GM23338 (cell line): ENCODE results near the gene KCNJ8. TPM values are rescaled to one million over a fixed set of nuclear protein-coding genes. Genes with fewer than 3 reads are reported as not detected.

ENCODE experiments used
- ATAC-seq: fragments of 200-7000 bp; cut with Tn5 transposase; 3 replicates; pipeline ENCODE4 v1.9.1; 2020
- DNase-seq: peaks from one replicate; pipeline ENCODE4 v3.0.0-alpha.2; 2015; ENCODE audit warnings: low spot score
- H2AFZ ChIP-seq: fragments of 200-600 bp; sonication (generic); 2 replicates; pipeline ENCODE4 v1.8.0; 2016; ENCODE audit warnings: antibody characterized with exemption, mild to moderate bottlenecking, moderate library complexity
- H3F3A ChIP-seq: fragments of 200-600 bp; sonication (generic); replicated peaks from 2 replicates; pipeline ENCODE4 v1.8.0; 2017; ENCODE audit warnings: antibody characterized with exemption, mixed run types, low read depth
- H3K27ac ChIP-seq: fragments of 200-600 bp; sonication (generic); 2 replicates; pipeline ENCODE4 v1.6.1; 2016; ENCODE audit warnings: low read depth
- H3K27me3 ChIP-seq: fragments of 200-600 bp; sonication (generic); 2 replicates; pipeline ENCODE4 v1.8.0; 2016; ENCODE audit warnings: mild to moderate bottlenecking, mixed run types, moderate library complexity; ENCODE audit not compliant: insufficient read depth
- H3K36me3 ChIP-seq: fragments of 200-600 bp; sonication (generic); 2 replicates; pipeline ENCODE4 v1.8.0; 2016; ENCODE audit warnings: mild to moderate bottlenecking; ENCODE audit not compliant: insufficient read depth
- H3K4me1 ChIP-seq: fragments of 200-600 bp; sonication (generic); 2 replicates; pipeline ENCODE4 v1.8.0; 2016; ENCODE audit warnings: mild to moderate bottlenecking, moderate library complexity; ENCODE audit not compliant: insufficient read depth
- H3K4me2 ChIP-seq: fragments of 200-600 bp; sonication (generic); 2 replicates; pipeline ENCODE4 v1.7.1; 2017; ENCODE audit warnings: mixed run types
- H3K4me3 ChIP-seq: fragments of 200-600 bp; sonication (generic); 2 replicates; pipeline ENCODE4 v1.6.1; 2016; ENCODE audit warnings: mixed run types
- H3K79me2 ChIP-seq: fragments of 200-600 bp; sonication (generic); replicated peaks from 2 replicates; pipeline ENCODE4 v1.8.0; 2017; ENCODE audit warnings: mild to moderate bottlenecking; ENCODE audit not compliant: insufficient read depth
- H3K9me2 ChIP-seq: fragments of 200-600 bp; sonication (generic); 2 replicates; pipeline ENCODE4 v1.8.0; 2017; ENCODE audit not compliant: insufficient read depth
- H4K20me1 ChIP-seq: fragments of 200-600 bp; sonication (generic); replicated peaks from 2 replicates; pipeline ENCODE4 v1.8.0; 2017; ENCODE audit warnings: mild to moderate bottlenecking; ENCODE audit not compliant: insufficient read depth
- H3K27ac Mint-ChIP-seq: 2 replicates; pipeline ENCODE4 v1.8.0; 2020; ENCODE audit warnings: inconsistent platforms, mild to moderate bottlenecking, moderate library complexity, mixed read lengths
- H3K27me3 Mint-ChIP-seq: 3 replicates; pipeline ENCODE4 v1.8.0; 2022; ENCODE audit warnings: low read depth, mild to moderate bottlenecking, moderate library complexity, mixed read lengths, inconsistent platforms; ENCODE audit not compliant: insufficient read depth, poor library complexity
- H3K36me3 Mint-ChIP-seq: 3 replicates; pipeline ENCODE4 v1.8.0; 2021; ENCODE audit warnings: low read depth, mild to moderate bottlenecking, inconsistent platforms, moderate library complexity, mixed read lengths
- H3K4me1 Mint-ChIP-seq: 3 replicates; pipeline ENCODE4 v1.8.0; 2020; ENCODE audit warnings: mild to moderate bottlenecking, inconsistent platforms, mixed read lengths
- H3K4me3 Mint-ChIP-seq: 3 replicates; pipeline ENCODE4 v1.8.0; 2021; ENCODE audit warnings: moderate library complexity, mild to moderate bottlenecking, inconsistent platforms, mixed read lengths
- H3K9me3 Mint-ChIP-seq: 3 replicates; pipeline ENCODE4 v1.8.0; 2020; ENCODE audit warnings: moderate library complexity, mild to moderate bottlenecking, inconsistent platforms, mixed read lengths
- CREB1 ChIP-seq: fragments of 250-450 bp; sonication (Bioruptor Pico); IDR thresholded peaks from 2 replicates; pipeline ENCODE4 v1.5.0; 2020; ENCODE audit warnings: low read depth, mild to moderate bottlenecking, moderate library complexity
- EZH2 ChIP-seq: fragments of 200-600 bp; sonication (generic); IDR thresholded peaks from one replicate; pipeline ENCODE4 v1.8.0; 2017; ENCODE audit warnings: antibody characterized with exemption, mild to moderate bottlenecking, low read depth; ENCODE audit not compliant: unreplicated experiment
- EZH2phosphoT487 ChIP-seq: fragments of 200-600 bp; sonication (generic); IDR thresholded peaks from one replicate; pipeline ENCODE4 v1.8.1; 2018; ENCODE audit warnings: antibody characterized with exemption; ENCODE audit not compliant: unreplicated experiment
- JUNB ChIP-seq: IDR thresholded peaks from one replicate; pipeline ENCODE4 v1.6.1; 2016; ENCODE audit warnings: antibody characterized with exemption; ENCODE audit not compliant: unreplicated experiment
- STAT1 ChIP-seq: IDR thresholded peaks from one replicate; pipeline ENCODE4 v1.6.1; 2016; ENCODE audit warnings: antibody characterized with exemption; ENCODE audit not compliant: unreplicated experiment
- ZNF114 ChIP-seq: fragments of 250-450 bp; sonication (Bioruptor Pico); IDR thresholded peaks from 2 replicates; pipeline ENCODE4 v1.5.0; 2020; ENCODE audit warnings: mild to moderate bottlenecking, moderate library complexity
- ZNF331 ChIP-seq: fragments of 250-450 bp; sonication (Bioruptor Pico); IDR thresholded peaks from 2 replicates; pipeline ENCODE4 v1.5.0; 2020; ENCODE audit warnings: low read depth, mild to moderate bottlenecking, moderate library complexity
- polyA plus RNA-seq: library from polyadenylated mRNA; unstranded; fragments of >200 nt; fragmentation: Nextera tagmentation; extraction: Ambion mirVana; gene quantifications from 2 replicates; pipeline ENCODE4 v1.2.1, GENCODE V29; 2016
- total RNA-seq: library from RNA; depleted of rRNA; stranded (reverse); fragments of >200 nt; shearing (Covaris generic); gene quantifications from 2 replicates; pipeline ENCODE4 v1.2.3, GENCODE V29; 2014
- TF ChIP-seq, protein P1 (sequence below): fragments of 250-450 bp; sonication (Bioruptor Pico); IDR thresholded peaks from 2 replicates; pipeline ENCODE4 v1.5.0; 2020; ENCODE audit warnings: mild to moderate bottlenecking, moderate library complexity

Gene KCNJ8
- total and polyA plus RNA-seq, 2 experiments from 2014 or later: 0.82 to 0.87 TPM

DNA sequence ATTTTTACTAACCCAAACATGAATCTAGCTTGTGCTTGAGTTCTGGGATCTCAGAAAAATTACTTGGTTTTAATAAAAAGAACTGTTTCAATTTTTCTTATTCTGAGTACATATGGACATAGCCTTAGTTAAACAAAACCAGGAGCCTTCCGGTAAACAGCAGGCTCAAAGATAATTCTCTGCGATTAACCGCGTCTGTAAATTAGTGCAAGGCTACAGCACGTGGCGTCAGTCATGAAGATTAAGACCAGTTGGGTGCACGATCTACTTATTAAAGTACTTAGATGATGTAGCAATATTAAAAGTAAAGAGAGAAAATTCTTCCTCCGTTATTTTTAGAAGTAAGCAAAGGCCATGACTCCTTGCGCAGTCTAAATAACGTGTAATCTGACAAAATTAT lies 700 bp downstream of the KCNJ8 start (continued):
- TF ChIP-seq, protein P1, sequence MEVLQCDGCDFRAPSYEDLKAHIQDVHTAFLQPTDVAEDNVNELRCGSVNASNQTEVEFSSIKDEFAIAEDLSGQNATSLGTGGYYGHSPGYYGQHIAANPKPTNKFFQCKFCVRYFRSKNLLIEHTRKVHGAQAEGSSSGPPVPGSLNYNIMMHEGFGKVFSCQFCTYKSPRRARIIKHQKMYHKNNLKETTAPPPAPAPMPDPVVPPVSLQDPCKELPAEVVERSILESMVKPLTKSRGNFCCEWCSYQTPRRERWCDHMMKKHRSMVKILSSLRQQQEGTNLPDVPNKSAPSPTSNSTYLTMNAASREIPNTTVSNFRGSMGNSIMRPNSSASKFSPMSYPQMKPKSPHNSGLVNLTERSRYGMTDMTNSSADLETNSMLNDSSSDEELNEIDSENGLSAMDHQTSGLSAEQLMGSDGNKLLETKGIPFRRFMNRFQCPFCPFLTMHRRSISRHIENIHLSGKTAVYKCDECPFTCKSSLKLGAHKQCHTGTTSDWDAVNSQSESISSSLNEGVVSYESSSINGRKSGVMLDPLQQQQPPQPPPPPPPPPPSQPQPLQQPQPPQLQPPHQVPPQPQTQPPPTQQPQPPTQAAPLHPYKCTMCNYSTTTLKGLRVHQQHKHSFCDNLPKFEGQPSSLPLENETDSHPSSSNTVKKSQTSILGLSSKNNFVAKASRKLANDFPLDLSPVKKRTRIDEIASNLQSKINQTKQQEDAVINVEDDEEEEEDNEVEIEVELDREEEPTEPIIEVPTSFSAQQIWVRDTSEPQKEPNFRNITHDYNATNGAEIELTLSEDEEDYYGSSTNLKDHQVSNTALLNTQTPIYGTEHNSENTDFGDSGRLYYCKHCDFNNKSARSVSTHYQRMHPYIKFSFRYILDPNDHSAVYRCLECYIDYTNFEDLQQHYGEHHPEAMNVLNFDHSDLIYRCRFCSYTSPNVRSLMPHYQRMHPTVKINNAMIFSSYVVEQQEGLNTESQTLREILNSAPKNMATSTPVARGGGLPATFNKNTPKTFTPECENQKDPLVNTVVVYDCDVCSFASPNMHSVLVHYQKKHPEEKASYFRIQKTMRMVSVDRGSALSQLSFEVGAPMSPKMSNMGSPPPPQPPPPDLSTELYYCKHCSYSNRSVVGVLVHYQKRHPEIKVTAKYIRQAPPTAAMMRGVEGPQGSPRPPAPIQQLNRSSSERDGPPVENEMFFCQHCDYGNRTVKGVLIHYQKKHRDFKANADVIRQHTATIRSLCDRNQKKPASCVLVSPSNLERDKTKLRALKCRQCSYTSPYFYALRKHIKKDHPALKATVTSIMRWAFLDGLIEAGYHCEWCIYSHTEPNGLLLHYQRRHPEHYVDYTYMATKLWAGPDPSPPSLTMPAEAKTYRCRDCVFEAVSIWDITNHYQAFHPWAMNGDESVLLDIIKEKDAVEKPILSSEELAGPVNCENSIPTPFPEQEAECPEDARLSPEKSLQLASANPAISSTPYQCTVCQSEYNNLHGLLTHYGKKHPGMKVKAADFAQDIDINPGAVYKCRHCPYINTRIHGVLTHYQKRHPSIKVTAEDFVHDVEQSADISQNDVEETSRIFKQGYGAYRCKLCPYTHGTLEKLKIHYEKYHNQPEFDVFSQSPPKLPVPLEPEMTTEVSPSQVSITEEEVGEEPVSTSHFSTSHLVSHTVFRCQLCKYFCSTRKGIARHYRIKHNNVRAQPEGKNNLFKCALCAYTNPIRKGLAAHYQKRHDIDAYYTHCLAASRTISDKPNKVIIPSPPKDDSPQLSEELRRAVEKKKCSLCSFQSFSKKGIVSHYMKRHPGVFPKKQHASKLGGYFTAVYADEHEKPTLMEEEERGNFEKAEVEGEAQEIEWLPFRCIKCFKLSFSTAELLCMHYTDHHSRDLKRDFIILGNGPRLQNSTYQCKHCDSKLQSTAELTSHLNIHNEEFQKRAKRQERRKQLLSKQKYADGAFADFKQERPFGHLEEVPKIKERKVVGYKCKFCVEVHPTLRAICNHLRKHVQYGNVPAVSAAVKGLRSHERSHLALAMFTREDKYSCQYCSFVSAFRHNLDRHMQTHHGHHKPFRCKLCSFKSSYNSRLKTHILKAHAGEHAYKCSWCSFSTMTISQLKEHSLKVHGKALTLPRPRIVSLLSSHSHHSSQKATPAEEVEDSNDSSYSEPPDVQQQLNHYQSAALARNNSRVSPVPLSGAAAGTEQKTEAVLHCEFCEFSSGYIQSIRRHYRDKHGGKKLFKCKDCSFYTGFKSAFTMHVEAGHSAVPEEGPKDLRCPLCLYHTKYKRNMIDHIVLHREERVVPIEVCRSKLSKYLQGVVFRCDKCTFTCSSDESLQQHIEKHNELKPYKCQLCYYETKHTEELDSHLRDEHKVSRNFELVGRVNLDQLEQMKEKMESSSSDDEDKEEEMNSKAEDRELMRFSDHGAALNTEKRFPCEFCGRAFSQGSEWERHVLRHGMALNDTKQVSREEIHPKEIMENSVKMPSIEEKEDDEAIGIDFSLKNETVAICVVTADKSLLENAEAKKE (CRISPR knock-in tag): no peak
- TF ChIP-seq JUNB (no peak), EZH2 (no peak), STAT1 (no peak)

DNA sequence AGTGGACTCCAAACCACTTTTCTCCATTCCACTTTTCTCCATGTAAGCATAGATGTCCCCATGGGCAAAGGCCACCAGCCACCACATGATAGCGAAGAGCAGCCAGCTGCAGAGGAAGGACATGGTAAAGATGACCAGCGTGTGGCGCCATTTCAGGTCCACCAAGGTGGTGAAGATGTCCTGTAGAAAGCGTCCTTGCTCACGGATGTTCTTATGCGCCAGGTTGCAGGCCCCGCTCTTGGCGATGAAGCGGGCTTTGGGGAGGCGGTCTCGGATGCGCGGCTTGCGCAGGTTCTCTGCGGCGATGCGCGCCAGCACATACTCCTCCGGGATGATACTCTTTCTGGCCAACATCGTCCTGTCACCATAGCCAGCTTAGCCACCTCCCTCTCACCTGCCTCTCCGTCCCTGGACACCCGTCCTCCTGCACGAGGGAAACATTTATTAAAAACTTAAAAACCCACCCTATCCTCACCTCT lies 1.2 kb downstream of the KCNJ8 start:
- no peaks in the 10 kb centered on the region for H3F3A ChIP-seq
- peaks cover 8% of the 10 kb centered on the region for H3K4me1 ChIP-seq
- H3K79me2 ChIP-seq: no peaks in the 10 kb centered on the region
- no peaks in the 10 kb centered on the region for H4K20me1 ChIP-seq
- peaks cover 9% of the 10 kb centered on the region for H3K27me3 Mint-ChIP-seq
- peak overlapping the region; percentile 89 for H3K4me2 ChIP-seq
- H3K36me3 ChIP-seq: no peaks in the 10 kb centered on the region
- no peaks in the 10 kb centered on the region for H3K36me3 Mint-ChIP-seq
- peaks cover 12% of the 10 kb centered on the region for H3K4me1 Mint-ChIP-seq
- ATAC-seq: peak; percentile 88
- no peak overlapping the region for H3K27ac ChIP-seq
- H3K4me3 ChIP-seq: peak overlapping the region; percentile 74
- no peak overlapping the region for H3K27ac Mint-ChIP-seq
- peak overlapping the region; percentile 69 for H3K4me3 Mint-ChIP-seq
- peak overlapping the region; percentile 80 for H2AFZ ChIP-seq
- H3K27me3 ChIP-seq: peaks cover 32% of the 10 kb centered on the region
- H3K9me3 Mint-ChIP-seq: no peaks in the 10 kb centered on the region
- H3K9me2 ChIP-seq: no peaks in the 10 kb centered on the region
- peak; percentile 87 for DNase-seq
- no peak for TF ChIP-seq EZH2phosphoT487
- TF ChIP-seq ZNF331 (CRISPR knock-in tag): no peak
- TF ChIP-seq EZH2: no peak
- TF ChIP-seq JUNB: no peak
- TF ChIP-seq, protein P1 (CRISPR knock-in tag): peak; percentile 96
- TF ChIP-seq ZNF114 (CRISPR knock-in tag): no peak; the same call in 1 of the 2 replicates
- 0 out of 2 replicates have a peak, but pooled peaks have one; percentile 33 for TF ChIP-seq CREB1 (CRISPR knock-in tag)
